ENCODE results near the gene ITPKC.

DNA sequence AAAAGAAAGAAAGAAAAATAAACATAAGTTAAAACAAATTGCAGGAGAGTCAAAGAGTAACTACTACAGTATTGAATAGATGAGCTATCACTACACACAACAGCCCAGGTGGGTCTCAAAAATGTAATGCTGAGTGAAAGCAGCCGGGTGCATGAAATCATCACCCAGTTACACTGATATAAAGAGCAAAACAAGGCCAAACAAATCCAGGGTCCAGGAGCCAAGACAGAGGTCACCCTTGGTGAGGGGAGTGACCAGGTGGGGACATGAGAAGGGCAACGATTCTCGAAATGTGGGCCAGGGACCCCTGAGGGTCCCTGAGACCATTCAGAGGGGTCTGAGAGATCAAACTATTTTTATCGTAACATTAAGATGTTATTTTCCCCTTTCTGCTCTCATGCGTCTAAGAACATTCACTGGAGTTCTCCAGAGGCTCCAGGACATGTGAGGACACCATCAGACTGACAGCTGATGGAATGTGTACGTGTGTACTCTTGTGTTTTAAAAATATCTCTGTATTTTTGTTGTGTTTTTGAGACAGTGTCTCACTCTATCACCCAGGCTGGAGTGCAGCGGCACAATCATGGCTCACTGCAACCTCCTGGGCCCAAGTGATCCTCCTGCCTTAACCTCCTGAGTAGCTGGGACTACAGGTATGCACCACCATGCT is 10.8 kb upstream of the ITPKC start:
- TF ChIP-seq POLR2A (IDR thresholded peaks at IDR 0.05) (no peak), POLR2AphosphoS5 (IDR thresholded peaks at IDR 0.05) (no peak)
- TF ChIP-seq, protein P1, sequence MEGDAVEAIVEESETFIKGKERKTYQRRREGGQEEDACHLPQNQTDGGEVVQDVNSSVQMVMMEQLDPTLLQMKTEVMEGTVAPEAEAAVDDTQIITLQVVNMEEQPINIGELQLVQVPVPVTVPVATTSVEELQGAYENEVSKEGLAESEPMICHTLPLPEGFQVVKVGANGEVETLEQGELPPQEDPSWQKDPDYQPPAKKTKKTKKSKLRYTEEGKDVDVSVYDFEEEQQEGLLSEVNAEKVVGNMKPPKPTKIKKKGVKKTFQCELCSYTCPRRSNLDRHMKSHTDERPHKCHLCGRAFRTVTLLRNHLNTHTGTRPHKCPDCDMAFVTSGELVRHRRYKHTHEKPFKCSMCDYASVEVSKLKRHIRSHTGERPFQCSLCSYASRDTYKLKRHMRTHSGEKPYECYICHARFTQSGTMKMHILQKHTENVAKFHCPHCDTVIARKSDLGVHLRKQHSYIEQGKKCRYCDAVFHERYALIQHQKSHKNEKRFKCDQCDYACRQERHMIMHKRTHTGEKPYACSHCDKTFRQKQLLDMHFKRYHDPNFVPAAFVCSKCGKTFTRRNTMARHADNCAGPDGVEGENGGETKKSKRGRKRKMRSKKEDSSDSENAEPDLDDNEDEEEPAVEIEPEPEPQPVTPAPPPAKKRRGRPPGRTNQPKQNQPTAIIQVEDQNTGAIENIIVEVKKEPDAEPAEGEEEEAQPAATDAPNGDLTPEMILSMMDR (IDR thresholded peaks at IDR 0.05) = no peak

Measured in prostate gland (tissue), 2 donors.